ENCODE measurements around the gene MAJIN. TPM values are rescaled to one million over a fixed set of nuclear protein-coding genes. Genes with fewer than 3 reads are reported as not detected.

Gene MAJIN
- total and polyA plus RNA-seq, 7 donors: 0.25 TPM; not detected in 6

GRCh38 chr11:65017937-65018336 lies 46.0 kb upstream of the MAJIN start:
- Histone ChIP-seq H3K27ac (no peak overlapping the region), H3K4me3 (no peak overlapping the region), H3K27me3 (no peaks in the 10 kb centered on the region), H3K4me1 (peaks cover 0 to 22% (median 17%) of the 10 kb centered on the region in 4 donors), H3K36me3 (peaks cover 9 to 46% (median 25%) of the 10 kb centered on the region in 4 donors), H3K9me3 (no peaks in the 10 kb centered on the region)
- DNase-seq: no peak
- intact Hi-C loops (cut with DNase I): no loop called here
- 98% methylated on average over 6 of the region's 6 CpGs for WGBS, 2 donors
- TF ChIP-seq CTCF (IDR thresholded peaks at IDR 0.05) (no peak), POLR2AphosphoS5 (IDR thresholded peaks at IDR 0.05) (no peak), EP300 (IDR thresholded peaks at IDR 0.05) (no peak), POLR2A (IDR thresholded peaks at IDR 0.05) (no peak)

GRCh38 chr11:65016705-65017104 lies 44.8 kb upstream of the MAJIN start:
- no peak overlapping the region for H3K4me3 ChIP-seq
- H3K27ac ChIP-seq: no peak overlapping the region
- TF ChIP-seq POLR2A (IDR thresholded peaks at IDR 0.05) (no peak), POLR2AphosphoS5 (IDR thresholded peaks at IDR 0.05) (no peak), EP300 (IDR thresholded peaks at IDR 0.05) (no peak), CTCF (IDR thresholded peaks at IDR 0.05) (no peak)
- H3K36me3 ChIP-seq: peaks cover 9 to 34% (median 21%) of the 10 kb centered on the region in 4 donors
- H3K4me1 ChIP-seq: peaks cover 0 to 25% (median 19%) of the 10 kb centered on the region in 4 donors
- no peak for DNase-seq
- H3K9me3 ChIP-seq: no peaks in the 10 kb centered on the region
- no peaks in the 10 kb centered on the region for H3K27me3 ChIP-seq
- WGBS, 2 donors: 68 to 84% methylated on average over 4 of the region's 4 CpGs
- intact Hi-C loops (cut with DNase I): no loop called here

GRCh38 chr11:65014726-65015227 lies 42.9 kb upstream of the MAJIN start:
- H3K36me3 ChIP-seq: peaks cover 2 to 15% (median 9%) of the 10 kb centered on the region in 4 donors
- no peaks in the 10 kb centered on the region for H3K9me3 ChIP-seq
- TF ChIP-seq POLR2A (IDR thresholded peaks at IDR 0.05): no peak
- no peak for DNase-seq
- H3K4me3 ChIP-seq: peak overlapping the region; percentile 60 to 92 (median 81)
- no peaks in the 10 kb centered on the region for H3K27me3 ChIP-seq
- WGBS, 2 donors: 30% methylated on average over 23 of the region's 23 CpGs
- intact Hi-C loops (cut with DNase I): loop anchor here (1.0 to 5.0 kb wide), 4 partner anchors 13 to 102 kb away; partner anchors contain the start of genes PPP2R5B, SNX15, VPS51 and ZNHIT2
- H3K27ac ChIP-seq: peak overlapping the region; percentile 99 to 100 (median 100)
- peaks cover 0 to 25% (median 19%) of the 10 kb centered on the region in 4 donors for H3K4me1 ChIP-seq

GRCh38 chr11:65013888-65014725 lies 42.2 kb upstream of the MAJIN start, which contains the start of gene ARL2:
Gene ARL2 (plus strand): TSS chr11:65014160. CDS start chr11:65014208, 48 bp downstream.
- intact Hi-C loops (cut with DNase I): loop anchor here (1.0 to 5.0 kb wide), 5 partner anchors 13 to 103 kb away; partner anchors contain the start of genes CDCA5, PPP2R5B, SNX15 and VPS51
- 1% methylated on average over 96 of the region's 96 CpGs for WGBS, 2 donors
- TF ChIP-seq POLR2AphosphoS5 (IDR thresholded peaks at IDR 0.05): peak in 3 of 4 donors; percentile 2 to 54 (median 52)
- peak; percentile 4 to 11 for TF ChIP-seq POLR2A (IDR thresholded peaks at IDR 0.05)
- peak; percentile 42 to 94 (median 63) for TF ChIP-seq CTCF (IDR thresholded peaks at IDR 0.05)
- TF ChIP-seq EP300 (IDR thresholded peaks at IDR 0.05): no peak

More at GRCh38 chr11:65013888-65014725, 42.2 kb upstream of the MAJIN start, which contains the start of gene ARL2:
- peaks cover 0 to 25% (median 19%) of the 10 kb centered on the region in 4 donors for H3K4me1 ChIP-seq
- H3K4me3 ChIP-seq: peak within 1 kb of the TSS; percentile 60 to 92 (median 81)
- H3K27me3 ChIP-seq: no peaks in the 10 kb centered on the region
- no peaks in the 10 kb centered on the region for H3K9me3 ChIP-seq
- H3K36me3 ChIP-seq: peaks cover 0 to 11% (median 8%) of the 10 kb centered on the region in 4 donors
- DNase-seq: peak; percentile 96
- peak within 1 kb of the TSS; percentile 99 to 100 (median 100) for H3K27ac ChIP-seq
